MCF 10A (cell line): ENCODE results near the gene NOP10. TPM values are rescaled to one million over a fixed set of nuclear protein-coding genes. Genes with fewer than 3 reads are reported as not detected.
"Not testable (repeated sequence)": the region's sequence is repeated elsewhere in the genome, so short reads cannot be mapped to it uniquely, and the experiment has no call there.

Source experiments
- BruUV-seq: library from RNA; stranded (reverse); fragments of 400-500 nt; replicated peaks from 2 replicates; lab custom pipeline; 2021; lab: Mats Ljungman, UMichigan
- CTCF ChIA-PET: fragments of 300-600 bp; sonication (Branson Sonifier 250); formaldehyde crosslinking; extraction: SDS; loops from one replicate; lab custom pipeline; 2021; ENCODE audit warnings: antibody characterized with exemption, inconsistent platforms; lab: Yijun Ruan, JAX
- POLR2A ChIA-PET: fragments of 300-600, 350-650 bp; sonication (Branson Sonifier 250); formaldehyde crosslinking; extraction: SDS; loops from one replicate; lab custom pipeline; 2020; ENCODE audit warnings: antibody characterized with exemption, inconsistent platforms; lab: Yijun Ruan, JAX
- DNase-seq: peaks from one replicate; pipeline ENCODE4 v3.0.0-alpha.2; 2018; ENCODE audit not compliant: unreplicated experiment
- H3K27ac Mint-ChIP-seq: one replicate; pipeline ENCODE4 v1.8.0; 2022; ENCODE audit warnings: mild to moderate bottlenecking, low read depth, mixed read lengths; ENCODE audit not compliant: unreplicated experiment
- H3K27me3 Mint-ChIP-seq: one replicate; pipeline ENCODE4 v1.8.0; 2022; ENCODE audit warnings: mixed read lengths; ENCODE audit not compliant: insufficient read depth, unreplicated experiment
- H3K36me3 Mint-ChIP-seq: one replicate; pipeline ENCODE4 v1.8.0; 2022; ENCODE audit warnings: mild to moderate bottlenecking, moderate library complexity, mixed read lengths; ENCODE audit not compliant: insufficient read depth, unreplicated experiment
- H3K4me1 Mint-ChIP-seq: one replicate; pipeline ENCODE4 v1.8.0; 2022; ENCODE audit warnings: mixed read lengths; ENCODE audit not compliant: insufficient read depth, unreplicated experiment
- H3K4me3 Mint-ChIP-seq: one replicate; pipeline ENCODE4 v1.8.0; 2022; ENCODE audit warnings: mild to moderate bottlenecking, moderate library complexity, mixed read lengths; ENCODE audit not compliant: unreplicated experiment
- H3K9me3 Mint-ChIP-seq: one replicate; pipeline ENCODE4 v1.8.0; 2022; ENCODE audit warnings: mixed read lengths; ENCODE audit not compliant: unreplicated experiment
- intact Hi-C: fragments of 100-400 bp; cut with micrococcal nuclease; formaldehyde crosslinking; loops from 2 replicates; pipeline ENCODE4 v1.14.1; 2022
- total RNA-seq: library from RNA; stranded (reverse); gene quantifications from 2 replicates; pipeline ENCODE4 v1.2.3, GENCODE V29; 2022
- TF ChIP-seq, protein P1 (sequence below): fragments of 200-600 bp; IDR thresholded peaks from one replicate; pipeline ENCODE4 v1.8.0; 2022; ENCODE audit warnings: antibody characterized with exemption, mild to moderate bottlenecking; ENCODE audit not compliant: unreplicated experiment

Gene NOP10
- total RNA-seq, 1 experiment from 2014 or later: 187 TPM

DNA sequence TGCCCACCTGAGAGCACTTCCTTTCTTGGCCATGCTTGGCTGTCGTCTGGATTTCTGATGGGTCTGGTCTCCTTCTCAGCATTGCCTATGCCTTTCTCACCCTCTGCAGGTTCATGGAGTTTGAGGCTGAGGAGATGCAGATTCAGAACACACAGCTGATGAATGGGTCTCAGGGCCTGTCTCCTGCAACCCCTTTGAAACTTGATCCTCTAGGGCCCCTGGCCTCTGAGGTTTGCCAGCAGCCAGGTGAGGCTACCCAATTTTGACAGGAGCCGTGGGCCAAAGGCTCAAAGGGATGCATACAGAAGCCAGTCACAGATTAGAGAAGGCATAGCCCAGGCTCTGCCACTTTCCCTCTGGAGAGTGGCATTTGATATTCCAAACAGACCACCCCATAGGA, 10.7 kb upstream of the NOP10 start:
- DNase-seq: no peak
- intact Hi-C loops: no loop called here
- Mint-ChIP-seq H3K4me3 (no peak overlapping the region), H3K27ac (no peak overlapping the region), H3K4me1 (peaks cover 6% of the 10 kb centered on the region), H3K9me3 (no peaks in the 10 kb centered on the region), H3K27me3 (peaks cover 13% of the 10 kb centered on the region), H3K36me3 (no peaks in the 10 kb centered on the region)
- ChIA-PET POLR2A (no interaction called here), CTCF (interaction anchor here (1.0 to 1.9 kb wide), 3 partner anchors 12 to 16 kb away, joined by 3 to 6 read pairs (median 4); partner anchors contain the start of gene SLC12A6)
- TF ChIP-seq, protein P1, sequence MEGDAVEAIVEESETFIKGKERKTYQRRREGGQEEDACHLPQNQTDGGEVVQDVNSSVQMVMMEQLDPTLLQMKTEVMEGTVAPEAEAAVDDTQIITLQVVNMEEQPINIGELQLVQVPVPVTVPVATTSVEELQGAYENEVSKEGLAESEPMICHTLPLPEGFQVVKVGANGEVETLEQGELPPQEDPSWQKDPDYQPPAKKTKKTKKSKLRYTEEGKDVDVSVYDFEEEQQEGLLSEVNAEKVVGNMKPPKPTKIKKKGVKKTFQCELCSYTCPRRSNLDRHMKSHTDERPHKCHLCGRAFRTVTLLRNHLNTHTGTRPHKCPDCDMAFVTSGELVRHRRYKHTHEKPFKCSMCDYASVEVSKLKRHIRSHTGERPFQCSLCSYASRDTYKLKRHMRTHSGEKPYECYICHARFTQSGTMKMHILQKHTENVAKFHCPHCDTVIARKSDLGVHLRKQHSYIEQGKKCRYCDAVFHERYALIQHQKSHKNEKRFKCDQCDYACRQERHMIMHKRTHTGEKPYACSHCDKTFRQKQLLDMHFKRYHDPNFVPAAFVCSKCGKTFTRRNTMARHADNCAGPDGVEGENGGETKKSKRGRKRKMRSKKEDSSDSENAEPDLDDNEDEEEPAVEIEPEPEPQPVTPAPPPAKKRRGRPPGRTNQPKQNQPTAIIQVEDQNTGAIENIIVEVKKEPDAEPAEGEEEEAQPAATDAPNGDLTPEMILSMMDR: no peak
- no TSS peak for BruUV-seq

DNA sequence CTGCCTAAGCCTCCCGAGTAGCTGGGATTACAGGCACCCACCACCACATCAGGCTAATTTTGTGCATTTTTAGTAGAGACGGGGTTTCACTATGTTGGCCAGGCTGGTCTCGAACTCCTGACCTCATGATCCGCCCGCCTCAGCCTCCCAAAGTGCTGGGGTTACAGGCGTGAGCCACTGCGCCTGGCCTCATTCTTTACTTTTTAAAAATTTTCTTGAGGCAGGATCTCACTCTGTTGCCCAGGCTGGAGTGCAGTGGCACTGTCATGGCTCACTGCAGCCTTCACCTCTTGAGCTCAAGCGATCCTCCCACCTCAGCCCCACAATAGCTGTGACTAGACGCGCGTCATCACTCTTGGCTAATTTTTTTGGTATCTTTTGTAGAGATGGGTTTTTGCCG, 10.1 kb upstream of the NOP10 start:
- BruUV-seq, H3K36me3 Mint-ChIP-seq, H3K27ac Mint-ChIP-seq, H3K9me3 Mint-ChIP-seq, POLR2A ChIA-PET, H3K4me3 Mint-ChIP-seq, intact Hi-C loops, DNase-seq, H3K4me1 Mint-ChIP-seq: not testable (repeated sequence)
- peaks cover 20% of the 10 kb centered on the region for H3K27me3 Mint-ChIP-seq
- CTCF ChIA-PET: interaction anchor here (1.0 to 1.9 kb wide), 2 partner anchors 13 to 15 kb away, joined by 3 to 4 read pairs; partner anchors contain the start of gene SLC12A6

DNA sequence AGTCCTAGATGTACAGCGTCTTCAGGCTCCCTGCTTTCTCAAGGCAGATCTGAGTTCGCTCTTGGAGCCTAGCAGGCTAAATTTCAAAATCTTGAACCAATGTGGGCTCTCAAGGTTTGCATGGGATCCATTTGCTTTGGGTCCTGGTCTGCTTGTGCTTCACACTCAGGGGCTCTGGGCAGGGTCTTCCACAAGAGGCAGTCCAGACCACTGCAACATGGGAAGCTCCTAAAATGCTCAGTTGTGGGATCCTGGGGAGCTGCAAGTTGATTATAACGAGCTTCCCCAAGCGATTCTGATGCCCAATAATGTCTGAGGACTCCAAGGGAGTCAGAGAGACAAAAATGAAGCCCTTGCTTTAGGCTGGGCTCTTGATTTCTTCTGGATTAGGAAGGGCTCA, 6.8 kb upstream of the NOP10 start:
- no TSS peak for BruUV-seq
- Mint-ChIP-seq H3K9me3 (no peaks in the 10 kb centered on the region), H3K27ac (no peak overlapping the region), H3K27me3 (peaks cover 22% of the 10 kb centered on the region), H3K4me3 (no peak overlapping the region), H3K4me1 (no peaks in the 10 kb centered on the region), H3K36me3 (no peaks in the 10 kb centered on the region)
- ChIA-PET CTCF (interaction anchor here (1.0 kb wide), 1 partner anchor 17 kb away, joined by 4 read pairs; the partner anchor contains the start of gene LPCAT4), POLR2A (no interaction called here)
- TF ChIP-seq, protein P1: no peak
- intact Hi-C loops: no loop called here
- no peak for DNase-seq

DNA sequence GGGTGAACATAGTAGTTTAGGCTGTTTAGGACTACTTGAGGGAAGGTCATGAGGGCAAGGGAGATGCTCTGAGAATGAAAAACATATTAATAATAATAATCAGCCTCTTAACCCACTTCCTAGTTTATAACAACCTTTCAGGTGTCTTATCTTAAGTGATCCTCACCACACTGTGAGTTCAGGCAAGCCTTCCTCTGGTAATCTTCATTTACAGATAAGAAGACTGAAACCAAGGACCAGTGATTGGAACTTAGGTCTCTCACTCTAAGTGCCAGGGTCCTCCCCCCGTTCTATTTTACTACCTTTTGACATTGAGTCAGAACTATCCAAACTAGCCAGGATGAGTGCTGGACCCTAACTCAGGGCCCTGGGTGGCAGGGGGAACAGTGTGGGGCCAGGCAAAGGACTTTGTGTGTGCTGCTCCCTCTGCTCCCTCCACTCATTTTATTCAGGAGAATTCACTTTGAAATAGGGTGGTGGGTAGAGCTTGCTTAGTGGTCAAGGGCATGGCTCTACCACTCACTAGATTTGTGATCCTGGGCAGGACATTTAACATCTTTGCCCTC, 5.9 kb upstream of the NOP10 start:
- no peaks in the 10 kb centered on the region for H3K36me3 Mint-ChIP-seq
- CTCF ChIA-PET: no interaction called here
- no peak overlapping the region for H3K4me3 Mint-ChIP-seq
- H3K27me3 Mint-ChIP-seq: peaks cover 22% of the 10 kb centered on the region
- H3K4me1 Mint-ChIP-seq: no peaks in the 10 kb centered on the region
- no peak for DNase-seq
- no peaks in the 10 kb centered on the region for H3K9me3 Mint-ChIP-seq
- no peak overlapping the region for H3K27ac Mint-ChIP-seq
- BruUV-seq: no TSS peak
- POLR2A ChIA-PET: no interaction called here
- TF ChIP-seq, protein P1: no peak
- intact Hi-C loops: no loop called here
